ENCODE measurements around the gene CTNNA3.
"Not testable (repeated sequence)": the region's sequence is repeated elsewhere in the genome, so short reads cannot be mapped to it uniquely, and the experiment has no call there.

GRCh38 chr10:67207923-67208322, 488.1 kb downstream of the CTNNA3 start:
- not testable (repeated sequence) for TF ChIP-seq SP1 (IDR thresholded peaks at IDR 0.05; ENCODE audit: low read depth); CTCF (IDR thresholded peaks at IDR 0.05 in 2 of 3, conservative IDR thresholded peaks at IDR 0.05 in 1 of 3; ENCODE audit: borderline replicate concordance in 1 of 3, insufficient read depth in 1 of 3, low read depth in 2 of 3, low read length in 2 of 3); POLR2A (IDR thresholded peaks at IDR 0.05; ENCODE audit: borderline replicate concordance, extremely low read depth, insufficient read depth, insufficient read length); EZH2 (IDR thresholded peaks at IDR 0.05); YY1 (IDR thresholded peaks at IDR 0.05; ENCODE audit: extremely low read depth, insufficient replicate concordance, low read depth, low read length); RAD21 (IDR thresholded peaks at IDR 0.05; ENCODE audit: low read depth); POLR2AphosphoS5 (IDR thresholded peaks at IDR 0.05; ENCODE audit: low read depth, low read length); EZH2phosphoT487 (IDR thresholded peaks at IDR 0.05; ENCODE audit: borderline replicate concordance); CBX3 (IDR thresholded peaks at IDR 0.05; ENCODE audit: low read depth); CEBPB (IDR thresholded peaks at IDR 0.05; ENCODE audit: low read depth); JUND (IDR thresholded peaks at IDR 0.05)
